Measurements from ENCODE around the gene PRSS22.

The PRSS22 gene

DNA sequence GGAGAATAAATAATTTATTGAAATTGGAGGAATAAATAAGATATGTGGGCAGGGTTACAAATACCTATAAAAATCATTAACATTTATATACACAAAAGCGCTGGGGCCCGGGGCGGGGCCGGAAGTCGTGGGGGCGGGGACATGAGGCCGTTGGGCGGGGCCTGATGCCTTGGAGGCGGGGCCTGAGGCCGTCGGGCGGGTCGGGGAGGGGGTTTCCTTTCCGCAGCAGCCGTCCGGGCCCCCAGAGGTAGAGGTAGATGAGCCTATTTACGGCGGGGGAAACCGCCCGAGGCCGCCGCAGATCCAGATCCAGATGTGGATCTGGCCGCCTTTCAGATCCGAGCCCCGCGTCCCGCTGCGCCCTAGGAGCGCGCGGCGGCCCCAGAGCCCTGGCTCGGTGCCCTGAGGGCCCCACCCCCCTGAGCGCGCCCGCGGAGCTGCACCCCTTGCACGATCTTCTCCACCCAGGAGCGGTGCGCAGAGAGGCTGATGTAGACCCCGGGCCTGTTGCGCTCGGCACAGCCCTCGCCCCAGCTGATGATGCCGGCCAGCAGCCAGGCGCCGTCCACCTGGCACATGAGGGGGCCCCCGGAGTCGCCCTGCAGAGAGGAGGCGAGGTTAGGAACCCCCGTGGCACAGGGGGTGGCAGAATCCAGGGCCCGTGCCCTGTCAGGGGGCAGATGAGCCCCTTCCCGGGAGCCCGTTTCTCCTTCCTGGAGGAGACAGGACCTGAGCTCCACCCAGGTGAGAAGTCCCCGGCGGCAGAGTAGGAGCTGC lies 5.1 kb downstream of the PRSS22 start:
- no peak for DNase-seq (ENCODE audit: low read depth in 2 of 2)

DNA sequence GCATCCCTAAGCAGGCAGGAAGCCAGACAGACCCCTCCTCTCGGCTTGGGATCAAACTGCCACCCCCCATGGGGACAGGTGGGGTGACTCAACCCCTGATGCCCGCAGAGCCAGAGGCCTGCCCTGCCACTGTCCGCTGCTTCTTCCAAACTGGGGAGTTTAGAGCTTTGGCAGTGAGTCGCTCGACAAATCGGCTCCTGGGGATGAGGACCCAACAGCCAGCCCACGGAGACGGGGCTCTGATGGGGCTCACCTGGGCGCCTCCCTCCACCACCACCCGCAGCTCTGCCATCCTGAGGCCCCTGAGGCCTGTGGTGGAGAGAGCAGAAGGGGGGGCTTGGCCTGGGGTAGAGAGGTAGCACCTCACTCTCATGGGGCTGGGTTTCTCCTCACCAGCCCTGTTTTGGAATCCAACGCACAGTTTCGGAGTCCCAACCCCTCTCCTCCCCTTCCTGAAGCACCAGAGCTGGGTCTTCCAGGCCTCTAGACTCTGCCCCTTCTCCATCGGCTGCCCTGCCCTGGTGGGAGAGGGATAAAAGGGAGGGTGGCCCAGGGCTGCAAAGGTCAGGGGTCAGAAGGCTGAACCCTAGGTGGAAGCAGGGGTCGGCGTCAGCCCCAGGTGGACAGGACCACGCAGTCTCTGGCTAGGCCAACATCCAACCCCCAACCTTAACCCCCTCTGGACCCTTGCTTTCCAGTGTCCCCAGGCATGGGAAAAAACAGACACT lies 5.8 kb downstream of the PRSS22 start:
- no peak for DNase-seq (ENCODE audit: low read depth in 2 of 2)

DNA sequence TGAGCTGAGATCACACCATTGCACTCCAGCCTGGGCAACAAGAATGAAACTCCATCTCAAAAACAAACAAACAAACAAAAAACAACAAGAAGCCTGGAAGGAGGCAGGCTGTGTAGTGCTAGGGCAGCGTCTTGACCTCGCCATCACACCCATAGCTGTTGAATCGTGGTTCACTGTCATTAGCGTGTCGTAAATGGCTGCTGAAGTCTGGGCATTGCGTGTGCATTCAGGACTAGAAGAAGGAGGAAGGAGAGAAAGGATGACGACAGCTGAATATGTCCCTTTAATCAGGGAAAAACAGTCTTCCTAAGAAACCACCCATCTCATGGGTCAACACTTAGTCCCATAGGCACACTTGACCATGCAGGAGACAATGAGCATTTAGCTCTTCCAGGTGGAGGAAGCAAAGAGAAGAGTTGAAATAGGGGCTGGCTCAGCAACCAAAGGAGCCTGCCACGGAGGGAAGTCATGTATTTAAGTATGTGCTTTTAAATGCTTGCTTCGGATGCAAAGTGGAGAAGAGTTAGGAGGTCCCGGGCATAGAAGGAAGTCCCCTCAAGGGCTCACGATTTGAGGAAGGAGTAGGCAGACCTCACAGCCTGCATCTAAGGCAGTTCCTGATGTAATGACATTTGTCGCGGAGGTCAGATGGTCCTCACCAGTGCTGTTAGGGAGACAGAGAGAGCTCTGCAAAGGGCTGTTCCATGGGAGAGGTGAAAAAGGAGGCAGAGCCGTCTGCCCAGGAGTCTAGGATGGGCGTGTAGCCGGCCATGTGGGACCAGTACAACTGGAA lies 8.8 kb downstream of the PRSS22 start:
- no peak for DNase-seq (ENCODE audit: low read depth in 2 of 2)

DNA sequence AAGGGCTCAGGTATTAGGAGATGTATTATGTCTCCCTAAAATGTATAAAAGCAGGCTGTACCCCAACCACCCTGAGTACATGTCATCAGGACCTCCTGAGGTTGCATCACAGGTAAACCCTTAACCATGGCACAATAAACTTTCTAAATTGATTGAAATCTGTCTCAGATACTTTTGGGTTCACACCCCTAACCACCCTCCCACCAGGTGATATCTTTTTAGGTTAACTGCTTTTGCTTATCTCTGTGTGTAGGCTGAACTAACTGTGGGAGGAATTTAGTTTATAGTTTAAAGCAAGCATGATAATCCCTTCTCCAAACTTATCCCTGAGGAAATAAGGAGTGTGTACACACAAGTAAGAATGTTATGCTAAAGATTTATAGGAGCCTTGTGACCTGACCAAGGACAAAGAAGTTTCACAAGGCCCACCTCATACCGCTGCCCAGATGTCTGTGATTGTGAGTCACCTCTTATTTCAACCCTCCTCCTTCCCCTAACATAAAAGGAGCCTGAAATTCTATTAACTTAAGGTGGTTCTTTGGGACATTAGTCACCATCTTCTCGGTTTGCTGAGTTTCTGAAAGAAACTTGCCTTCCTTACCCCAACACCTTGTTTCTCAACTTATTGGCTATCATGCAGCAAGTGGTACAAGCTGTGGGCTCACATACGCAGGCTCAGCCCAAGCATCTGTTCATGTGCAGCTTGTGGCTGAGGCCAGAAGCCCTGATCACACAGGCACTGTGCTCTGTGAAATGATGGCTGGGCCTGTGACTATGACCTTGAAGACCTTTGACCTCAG lies 11.3 kb downstream of the PRSS22 start:
- DNase-seq (ENCODE audit: low read depth in 2 of 2), result no peak

DNA sequence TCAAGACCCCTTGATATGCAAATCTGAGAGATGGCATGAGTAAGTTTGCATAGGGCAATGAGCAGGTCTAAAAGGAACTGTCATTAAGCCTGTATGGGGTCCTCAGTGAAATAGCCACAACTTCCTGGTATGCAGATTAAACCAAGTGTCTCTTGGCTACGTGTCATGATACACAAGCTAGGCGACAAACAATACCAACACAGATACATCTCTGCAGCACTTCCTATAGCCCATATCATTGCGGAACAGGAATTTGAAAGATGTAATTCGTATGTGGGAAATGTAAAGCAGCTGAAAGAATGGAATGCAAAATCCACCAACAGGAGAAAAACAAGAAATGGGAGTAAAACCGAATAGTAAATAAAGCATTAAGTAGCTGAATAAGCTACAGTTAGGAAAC lies 12.9 kb downstream of the PRSS22 start:
- DNase-seq (ENCODE audit: low read depth in 2 of 2), result no peak

DNA sequence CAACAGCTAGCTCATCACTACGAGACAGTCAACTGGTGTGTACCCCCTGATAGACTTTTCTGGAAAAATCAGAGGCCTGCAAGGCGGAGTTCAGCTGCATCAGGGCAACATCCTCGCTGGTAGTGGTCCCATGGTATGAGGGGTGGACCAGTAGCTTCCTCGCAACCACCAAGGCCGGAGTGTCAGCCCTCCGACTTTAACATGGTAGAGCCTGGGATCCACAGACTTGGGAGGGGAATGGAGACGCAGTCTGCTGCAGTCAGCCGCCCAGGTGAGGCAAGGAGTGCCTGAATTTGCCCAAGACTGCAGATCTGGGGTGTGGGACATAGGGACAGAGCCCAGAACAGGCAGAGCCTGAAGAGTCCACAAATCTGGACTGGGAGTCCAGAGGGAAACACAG lies 14.4 kb downstream of the PRSS22 start:
- DNase-seq (ENCODE audit: low read depth in 2 of 2), result no peak

DNA sequence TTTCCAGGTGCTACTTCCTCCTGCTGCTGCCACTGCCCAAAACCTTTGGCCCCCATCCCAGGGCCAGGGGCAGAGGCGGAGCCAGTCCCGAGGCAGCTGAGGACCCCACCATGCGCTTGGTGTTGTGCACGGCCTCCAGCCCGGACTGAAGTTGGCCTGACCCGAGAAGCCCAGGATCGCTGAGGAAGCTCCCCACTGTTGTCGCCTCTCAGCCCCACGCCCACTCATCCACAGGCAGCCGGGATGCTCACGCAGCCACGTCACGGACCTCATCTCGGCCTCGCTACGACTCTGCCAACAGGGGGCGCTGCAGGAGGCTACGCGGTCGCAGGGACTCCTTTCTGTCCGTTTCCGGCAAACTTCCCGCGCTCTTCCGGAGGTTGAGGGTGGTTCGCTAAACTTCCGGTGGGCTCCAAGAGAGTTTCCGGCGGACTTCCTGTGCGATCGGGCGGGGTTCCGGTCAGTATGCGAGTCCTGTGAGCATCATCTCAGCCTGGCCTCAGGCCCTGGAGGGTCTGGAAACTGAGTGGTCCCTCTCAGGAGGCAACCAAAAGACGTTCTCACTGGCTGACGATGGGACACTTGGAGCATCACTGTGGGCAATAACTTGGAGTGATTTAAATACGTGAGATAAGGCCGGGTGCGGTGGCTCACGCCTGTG lies 15.5 kb downstream of the PRSS22 start:
- peak; percentile 83 to 88 for DNase-seq (ENCODE audit: low read depth in 2 of 2)

DNA sequence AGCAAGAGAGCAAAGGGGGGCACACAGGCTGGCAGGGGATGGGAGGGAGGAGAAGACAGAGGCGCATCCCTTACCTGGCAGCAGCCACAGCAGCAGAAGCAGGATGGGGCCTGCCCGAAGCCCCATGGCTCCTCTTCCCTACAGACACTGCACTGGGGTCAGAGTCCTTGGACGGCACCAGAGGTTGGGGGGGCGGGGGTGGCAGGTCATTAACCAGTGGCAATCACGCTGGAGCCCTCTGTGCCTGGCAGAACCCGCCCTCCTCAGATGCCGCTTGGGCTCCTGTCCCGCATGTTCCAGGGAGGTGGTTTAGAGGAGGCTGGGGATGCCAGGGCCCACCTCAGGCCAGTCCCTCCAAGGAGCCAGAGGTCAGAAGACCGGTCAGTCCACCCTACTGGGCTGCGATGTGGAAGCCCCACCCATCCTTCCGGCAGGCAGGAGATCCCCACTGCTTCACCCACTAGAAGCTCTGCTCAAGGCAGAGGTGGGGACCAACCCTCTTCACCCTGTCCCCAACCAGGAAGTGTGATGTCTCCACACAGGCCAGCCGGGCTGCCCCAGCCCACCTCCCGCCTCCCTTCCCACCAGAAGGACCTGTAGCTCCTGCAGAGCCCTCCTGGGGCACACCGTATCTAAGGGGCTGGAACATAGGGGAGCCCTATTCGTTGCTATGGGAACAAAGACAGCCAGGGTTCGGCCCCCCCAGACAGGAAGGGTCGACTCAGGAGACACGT lies 16.2 kb downstream of the PRSS22 start:
- no peak for DNase-seq (ENCODE audit: low read depth in 2 of 2)

DNA sequence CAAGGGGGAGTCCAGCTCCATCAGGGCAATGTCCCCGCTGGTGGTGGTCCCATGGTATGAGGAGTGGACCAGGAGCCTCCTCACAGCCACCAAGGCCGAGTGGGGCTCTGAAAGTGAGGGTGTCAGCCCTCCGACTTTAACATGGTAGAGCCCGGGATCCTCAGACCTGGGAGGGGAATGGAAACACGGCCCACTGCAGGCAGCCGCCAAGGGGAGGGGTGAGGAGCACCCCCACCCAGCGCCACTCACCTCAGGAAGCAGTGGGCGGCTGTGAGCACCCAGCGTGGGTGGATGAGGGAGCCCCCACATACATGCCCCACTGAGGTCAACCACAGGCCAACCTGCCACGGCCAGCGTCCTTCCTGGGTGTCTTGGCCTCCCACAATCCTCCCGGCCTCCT lies 17.1 kb downstream of the PRSS22 start:
- no peak for DNase-seq (ENCODE audit: low read depth in 2 of 2)

DNA sequence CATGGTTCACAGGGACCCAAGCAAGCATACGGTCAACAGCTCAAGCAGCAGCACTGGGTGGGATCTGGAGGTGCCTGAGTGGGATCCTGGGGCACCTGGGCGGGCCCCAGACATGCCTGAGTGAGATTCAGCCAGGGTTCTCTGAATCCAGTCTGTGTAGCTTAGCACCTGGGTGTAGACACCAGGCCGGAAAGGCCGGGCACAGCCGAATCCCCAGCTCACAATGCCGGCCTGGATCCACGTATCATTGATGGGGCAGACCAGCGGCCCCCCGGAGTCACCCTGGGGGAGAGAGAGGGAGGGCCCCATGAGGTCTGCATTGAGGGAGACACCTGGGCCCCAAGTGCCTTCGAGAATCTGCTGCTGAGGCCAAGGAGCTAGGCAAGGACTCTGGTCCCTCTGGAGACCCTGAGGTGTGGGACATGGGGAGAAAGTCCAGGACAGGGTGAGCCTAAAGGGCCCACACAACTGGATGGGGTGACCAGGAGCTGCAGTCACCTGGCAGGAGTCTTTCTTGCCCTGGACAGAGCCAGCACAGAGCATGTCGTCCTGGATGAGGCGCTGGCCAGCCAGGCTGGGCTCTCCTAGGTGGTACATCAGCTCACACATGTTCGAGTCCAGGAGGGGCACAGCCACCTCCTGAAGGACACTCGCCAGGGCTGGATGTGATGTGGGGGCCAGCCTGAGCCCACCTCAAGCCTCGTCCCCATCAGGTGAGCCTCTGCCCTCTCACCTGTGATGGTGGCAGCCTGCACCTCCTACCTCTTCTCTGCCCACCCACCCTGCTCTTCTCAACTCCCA lies 18.1 kb downstream of the PRSS22 start:
- DNase-seq (ENCODE audit: low read depth in 2 of 2), result no peak

DNA sequence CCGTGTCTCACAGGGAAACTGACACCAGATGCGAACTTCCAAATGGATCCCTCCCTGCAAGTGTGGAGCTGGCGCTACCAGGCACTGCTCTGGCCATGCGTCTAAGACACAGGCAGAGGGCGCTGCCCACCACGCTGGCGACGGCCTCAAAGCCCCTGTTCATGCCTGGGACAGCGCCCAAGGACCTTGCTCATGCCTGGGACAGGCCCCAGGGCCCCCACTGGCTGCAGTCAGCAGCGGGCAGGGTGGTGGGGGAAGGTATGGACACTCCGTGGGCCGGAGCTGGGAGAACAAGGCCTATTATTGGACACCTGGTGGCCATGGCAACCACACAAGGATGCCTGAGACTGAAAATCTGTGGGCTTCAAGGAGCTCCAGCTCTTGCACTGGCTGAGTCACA lies 19.0 kb downstream of the PRSS22 start:
- DNase-seq (ENCODE audit: low read depth in 2 of 2), result peak; percentile 38 to 41

DNA sequence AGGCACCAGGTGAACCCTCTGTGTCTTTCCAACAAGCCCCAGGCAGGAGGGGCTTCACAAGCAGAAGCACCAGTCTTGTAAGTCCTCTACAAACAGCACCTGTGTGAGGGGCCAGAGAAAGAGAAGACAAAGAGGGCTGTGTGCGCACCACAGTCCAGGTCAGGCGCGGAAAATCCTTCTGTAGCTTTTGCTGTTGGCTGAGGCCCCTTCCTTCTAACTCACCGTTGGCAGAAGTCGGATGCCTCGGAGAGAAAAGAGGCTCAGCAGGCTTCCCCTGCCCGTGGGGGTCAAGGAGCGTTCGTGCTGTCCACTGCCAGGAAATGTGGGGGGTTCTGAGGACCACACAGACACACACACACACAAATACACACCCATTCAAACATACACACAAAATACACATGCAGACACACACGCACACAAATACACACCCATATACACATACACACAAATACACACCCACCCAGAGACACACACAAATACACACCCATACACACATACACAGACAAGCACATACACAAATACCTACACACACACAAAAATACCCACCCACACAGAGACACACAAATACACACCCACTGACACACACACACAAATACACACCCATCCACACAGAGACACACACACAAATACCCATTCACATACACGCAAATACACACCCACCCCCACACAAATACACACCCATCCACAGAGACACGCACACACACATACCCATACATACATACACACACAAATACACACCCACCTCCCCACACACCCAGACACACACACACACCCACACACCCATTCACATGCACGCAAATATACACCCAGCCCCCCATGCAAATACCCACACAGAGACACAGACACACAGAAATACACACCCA lies 21.1 kb downstream of the PRSS22 start:
- DNase-seq (ENCODE audit: low read depth in 2 of 2), result no peak

DNA sequence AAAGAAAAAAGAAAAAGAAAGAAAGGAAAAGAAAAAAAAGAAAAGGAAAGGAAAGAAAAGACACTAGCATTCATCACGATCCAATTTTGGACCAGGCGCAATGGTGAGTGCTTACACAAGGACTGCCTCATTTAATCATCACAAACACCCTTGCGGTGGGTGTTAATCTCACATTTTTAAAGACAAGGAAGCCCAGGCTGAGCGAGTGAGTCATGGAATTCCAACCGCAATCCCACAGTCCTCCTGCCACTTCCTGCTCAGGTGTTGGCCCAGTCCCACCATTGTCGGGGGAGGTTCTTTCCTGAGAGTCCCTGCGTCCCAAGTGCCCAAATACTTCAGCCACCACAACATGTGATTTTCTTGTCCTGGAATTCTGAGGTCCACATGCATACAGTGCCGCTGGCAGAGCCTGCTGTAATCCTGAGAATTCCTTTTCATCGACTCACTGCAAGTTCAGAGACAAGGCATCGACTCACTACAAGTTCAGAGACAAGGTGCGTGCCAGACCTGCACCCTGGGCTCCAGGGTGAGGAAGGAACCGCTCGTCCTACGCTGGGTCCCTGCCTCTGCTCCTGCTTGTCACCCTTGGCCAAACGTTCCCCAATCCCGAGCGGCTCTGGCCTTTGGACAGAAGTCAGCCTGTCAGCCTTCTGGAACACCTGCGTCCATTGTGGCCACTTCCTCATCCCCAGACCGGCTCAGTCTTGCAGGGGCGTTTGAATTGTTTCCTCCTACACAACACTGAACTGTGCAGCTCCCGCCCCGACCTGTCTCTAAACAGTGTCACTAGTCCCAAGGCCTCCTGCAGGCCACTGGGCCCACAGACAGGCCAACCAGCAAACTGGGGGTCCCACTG lies 22.1 kb downstream of the PRSS22 start:
- DNase-seq (ENCODE audit: low read depth in 2 of 2), result no peak

DNA sequence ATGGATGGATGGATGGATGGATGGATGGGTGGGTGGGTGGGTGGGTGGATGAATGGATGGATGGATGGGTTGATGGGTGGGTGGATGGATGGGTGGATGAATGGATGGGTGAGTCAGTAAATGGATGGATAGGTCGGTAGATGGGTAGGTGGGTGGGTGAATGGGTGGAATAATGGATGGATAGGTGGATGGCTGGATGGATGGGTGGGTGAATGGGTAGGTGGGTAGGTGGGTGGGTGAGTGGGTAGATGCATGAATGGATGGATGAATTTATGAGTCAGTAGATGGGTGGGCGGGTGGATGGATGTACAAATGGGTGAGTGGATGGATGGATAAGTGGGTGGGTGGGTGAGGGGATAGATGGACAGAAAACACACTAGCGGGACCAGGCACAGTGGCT lies 23.0 kb downstream of the PRSS22 start:
- no peak for DNase-seq (ENCODE audit: low read depth in 2 of 2)

DNA sequence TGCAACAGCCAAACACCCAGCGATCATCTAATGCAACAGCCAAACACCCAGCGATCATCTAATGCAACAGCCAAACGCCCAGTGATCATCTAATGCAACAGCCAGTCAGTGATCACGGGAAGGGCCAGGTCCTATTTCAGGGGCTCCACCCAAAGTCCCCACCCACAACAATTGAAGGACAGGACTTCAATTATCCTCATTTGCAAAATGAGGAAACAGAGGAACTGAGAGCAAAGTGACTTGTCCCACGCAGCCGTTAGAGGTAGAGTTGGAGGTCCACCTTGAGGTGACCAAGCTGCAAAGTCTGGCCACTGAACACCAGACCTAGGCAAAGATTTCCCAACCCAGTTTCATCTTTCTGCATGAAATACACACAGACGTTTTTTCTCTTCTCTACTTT lies 24.2 kb downstream of the PRSS22 start:
- DNase-seq (ENCODE audit: low read depth in 2 of 2), result no peak

DNA sequence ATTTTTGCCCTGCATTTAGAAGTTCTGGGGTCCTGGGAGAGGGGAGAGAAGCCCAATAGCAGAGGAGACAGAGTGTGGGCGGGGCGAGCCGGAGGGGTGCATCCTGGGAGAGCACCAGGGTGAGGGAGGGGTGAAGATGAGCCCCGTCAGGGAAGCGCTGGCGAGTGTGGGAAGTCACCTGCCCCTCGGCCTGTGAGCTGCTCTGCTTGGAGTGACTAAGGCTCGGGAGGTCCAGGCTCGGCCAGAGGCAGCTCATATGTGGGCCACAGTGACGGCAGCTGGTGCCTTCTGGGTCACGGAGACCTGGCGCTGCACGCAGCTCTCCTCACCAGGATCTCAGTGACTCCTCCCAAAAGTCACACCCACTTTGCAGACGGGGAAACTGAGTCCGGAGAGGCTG lies 26.8 kb downstream of the PRSS22 start:
- no peak for DNase-seq (ENCODE audit: low read depth in 2 of 2)

DNA sequence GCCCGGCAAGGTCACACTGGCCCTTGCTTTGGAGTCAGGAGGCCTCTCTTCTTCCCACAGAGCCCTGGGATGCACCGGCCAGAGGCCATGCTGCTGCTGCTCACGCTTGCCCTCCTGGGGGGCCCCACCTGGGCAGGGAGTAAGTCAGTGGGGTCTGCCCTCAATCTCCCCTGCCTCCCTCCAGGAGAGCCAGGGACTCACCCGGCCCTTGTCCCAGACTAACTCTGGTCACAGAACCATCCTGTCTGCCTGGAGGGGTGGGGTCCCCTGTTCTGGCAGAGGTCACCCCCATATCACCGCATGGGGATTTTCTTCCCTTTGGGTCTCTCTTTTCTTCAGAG lies 27.6 kb downstream of the PRSS22 start:
- no peak for DNase-seq (ENCODE audit: low read depth in 2 of 2)
